Measurements from ENCODE around the gene COMTD1. TPM values are rescaled to one million over a fixed set of nuclear protein-coding genes. Genes with fewer than 3 reads are reported as not detected.

Gene COMTD1
- total and polyA plus RNA-seq, 2 donors (not counting 3 experiments of a cell fraction or from before 2014, with no cell fraction given): 18.4 to 18.6 TPM

- FAIRE-seq (peak; percentile 93), DNase-seq (ENCODE audit: low read depth, low spot score) (peak; percentile 88)
- no TSS peak for BruUV-seq (replicated peaks)
- no peaks in the 10 kb centered on the region for H4K20me1 ChIP-seq (replicated peaks; ENCODE audit: control insufficient read depth, extremely low read depth, insufficient read depth, low read length)
- no peak overlapping the region for H2AFZ ChIP-seq (ENCODE audit: low read depth, low read length)
- H3K27me3 ChIP-seq (ENCODE audit: control insufficient read depth in 2 of 2, insufficient read depth in 2 of 2, low read length in 2 of 2): no peaks in the 10 kb centered on the region
- H3K9ac ChIP-seq (replicated peaks; ENCODE audit: extremely low read depth, insufficient read depth, low read length): no peak overlapping the region
- ChIA-PET CTCF (interaction anchor here (0.6 to 4.6 kb wide), 23 partner anchors 8 to 1118 kb away, joined by 3 to 61 read pairs (median 4); partner anchors contain the start of genes SAMD8 and VDAC2), POLR2A (interaction anchor here (1.2 kb wide), 1 partner anchor 19 kb away, joined by 4 read pairs; no protein-coding TSS in a partner anchor)
- dilution Hi-C loops (cut with MboI; ENCODE audit: extremely low pct_ligation_motif_present, low sequenced_read_pairs) (no loop called here), intact Hi-C loops (cut with micrococcal nuclease) (loop anchor here (1.0 to 5.0 kb wide), 6 partner anchors 20 to 1078 kb away; partner anchors contain the start of genes ADK, AP3M1 and VDAC2)
- H3K4me1 ChIP-seq (ENCODE audit: control insufficient read depth, extremely low read depth, insufficient read depth, low read length): peaks cover 47% of the 10 kb centered on the region
- H3K27ac ChIP-seq (ENCODE audit: insufficient read depth, low read depth, low read length): peak overlapping the region; percentile 38
- no peaks in the 10 kb centered on the region for H3K9me3 ChIP-seq (replicated peaks; ENCODE audit: control insufficient read depth, insufficient read depth, low read length)
- H3K9me1 ChIP-seq (replicated peaks; ENCODE audit: control insufficient read depth, extremely low read depth, insufficient read depth, low read length): no peaks in the 10 kb centered on the region
- peaks cover 38% of the 10 kb centered on the region for H3K79me2 ChIP-seq (ENCODE audit: control insufficient read depth, insufficient read depth, low read length)
- peak overlapping the region; percentile 58 for H3K4me2 ChIP-seq (ENCODE audit: insufficient read depth, low read length)
- TF ChIP-seq POLR2A (IDR thresholded peaks at IDR 0.05; ENCODE audit: low read depth, low read length) (no peak), JUN (IDR thresholded peaks at IDR 0.05; ENCODE audit: borderline replicate concordance, insufficient read depth, insufficient read length, low read depth) (no peak), FOS (IDR thresholded peaks at IDR 0.05; ENCODE audit: borderline replicate concordance, insufficient read depth, low read length) (no peak), MAX (IDR thresholded peaks at IDR 0.05; ENCODE audit: insufficient read depth, insufficient read length) (no peak), GATA2 (IDR thresholded peaks at IDR 0.05; ENCODE audit: insufficient read depth, insufficient read length, low read depth, low read length) (no peak), EZH2 (IDR thresholded peaks at IDR 0.05; ENCODE audit: borderline replicate concordance, low read depth, low read length, severe bottlenecking) (no peak), CTCF (IDR thresholded peaks at IDR 0.05; ENCODE audit: extremely low read depth in 1 of 2, insufficient read depth in 1 of 2, low read depth in 1 of 2, low read length in 2 of 2) (peak; percentile 84 to 91), MYC (IDR thresholded peaks at IDR 0.05; ENCODE audit: low read depth, low read length) (no peak)
- H3K4me3 ChIP-seq (replicated peaks in 1 of 3; ENCODE audit: insufficient read depth in 1 of 3, low read depth in 1 of 3, low read length in 3 of 3): no peak overlapping the region
- H3K36me3 ChIP-seq (ENCODE audit: control insufficient read depth in 2 of 2, extremely low read depth in 1 of 2, insufficient read depth in 2 of 2, low read length in 2 of 2): peaks cover 10 to 13% of the 10 kb centered on the region in 2 experiments
These were observed 5.1 kb downstream of the COMTD1 start for GRCh38 chr10:75230600-75231038.
